ENCODE data around the gene PSMA8. TPM values are rescaled to one million over a fixed set of nuclear protein-coding genes. Genes with fewer than 3 reads are reported as not detected.
A peak's percentile ranks its signal among the peaks of the same experiment; 100 is the strongest.

Gene PSMA8
- total and polyA plus RNA-seq, 2 experiments from 2014 or later = 0.15 TPM; not detected in 1

- Histone ChIP-seq H3K4me1 (ENCODE audit: insufficient read depth) (peaks cover 14% of the 10 kb centered on the region), H3K9me3 (ENCODE audit: low read depth) (no peaks in the 10 kb centered on the region), H2AFZ (peak overlapping the region; percentile 66), H3K9me2 (replicated peaks; ENCODE audit: insufficient read depth) (no peaks in the 10 kb centered on the region), H3K79me2 (peaks cover 36% of the 10 kb centered on the region), H3K36me3 (replicated peaks; ENCODE audit: insufficient read depth, low read depth) (no peaks in the 10 kb centered on the region), H3K27ac (peak overlapping the region; percentile 100), H3K4me3 (peak overlapping the region; percentile 95), H4K20me1 (ENCODE audit: insufficient read depth, poor library complexity, severe bottlenecking) (peaks cover 38% of the 10 kb centered on the region), H3K27me3 (no peaks in the 10 kb centered on the region), H3K4me2 (peak overlapping the region; percentile 77)
- no peak for TF ChIP-seq EZH2 (IDR thresholded peaks at IDR 0.05; ENCODE audit: borderline replicate concordance)
- no peak for TF ChIP-seq EZH2phosphoT487 (IDR thresholded peaks at IDR 0.05; ENCODE audit: low read depth, severe bottlenecking, unreplicated experiment)
- TF ChIP-seq, protein P1, sequence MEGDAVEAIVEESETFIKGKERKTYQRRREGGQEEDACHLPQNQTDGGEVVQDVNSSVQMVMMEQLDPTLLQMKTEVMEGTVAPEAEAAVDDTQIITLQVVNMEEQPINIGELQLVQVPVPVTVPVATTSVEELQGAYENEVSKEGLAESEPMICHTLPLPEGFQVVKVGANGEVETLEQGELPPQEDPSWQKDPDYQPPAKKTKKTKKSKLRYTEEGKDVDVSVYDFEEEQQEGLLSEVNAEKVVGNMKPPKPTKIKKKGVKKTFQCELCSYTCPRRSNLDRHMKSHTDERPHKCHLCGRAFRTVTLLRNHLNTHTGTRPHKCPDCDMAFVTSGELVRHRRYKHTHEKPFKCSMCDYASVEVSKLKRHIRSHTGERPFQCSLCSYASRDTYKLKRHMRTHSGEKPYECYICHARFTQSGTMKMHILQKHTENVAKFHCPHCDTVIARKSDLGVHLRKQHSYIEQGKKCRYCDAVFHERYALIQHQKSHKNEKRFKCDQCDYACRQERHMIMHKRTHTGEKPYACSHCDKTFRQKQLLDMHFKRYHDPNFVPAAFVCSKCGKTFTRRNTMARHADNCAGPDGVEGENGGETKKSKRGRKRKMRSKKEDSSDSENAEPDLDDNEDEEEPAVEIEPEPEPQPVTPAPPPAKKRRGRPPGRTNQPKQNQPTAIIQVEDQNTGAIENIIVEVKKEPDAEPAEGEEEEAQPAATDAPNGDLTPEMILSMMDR (IDR thresholded peaks at IDR 0.05; ENCODE audit: poor library complexity) = no peak
- 3% methylated on average over 29 of the region's 29 CpGs for WGBS (ENCODE audit: low lambda C conversion rate, missing lambda C conversion rate)
- DNase-seq (ENCODE audit: low spot score) = no peak
Observed at GRCh38 chr18:26091047-26091630, 42.5 kb upstream of the PSMA8 start.

DNA sequence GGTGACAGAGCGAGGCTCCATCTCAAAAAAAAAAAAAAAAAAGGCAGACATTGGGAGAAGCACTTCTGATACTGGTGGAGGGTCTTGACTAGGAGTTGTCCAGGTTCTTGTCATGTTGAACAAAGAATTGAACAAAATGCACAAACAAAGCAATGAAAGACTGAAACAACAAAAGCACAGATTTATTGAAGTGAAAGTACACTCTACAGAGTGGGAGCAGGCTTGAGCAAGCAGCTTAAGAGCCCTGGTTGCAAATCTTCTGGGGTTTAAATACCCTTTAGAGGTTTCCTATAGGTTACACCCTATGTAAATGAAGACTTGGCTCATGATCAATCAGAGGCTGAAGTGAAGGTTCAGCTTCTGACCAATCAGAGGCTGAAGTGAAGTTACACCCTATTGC lies 36.8 kb upstream of the PSMA8 start:
- H3K4me2 ChIP-seq = no peak overlapping the region
- DNase-seq (ENCODE audit: low spot score) = no peak
- H3K79me2 ChIP-seq = no peaks in the 10 kb centered on the region
- 100% methylated on average over 1 of the region's 1 CpG for WGBS (ENCODE audit: low lambda C conversion rate, missing lambda C conversion rate)
- no peak overlapping the region for H3K27ac ChIP-seq
- no peak overlapping the region for H2AFZ ChIP-seq
- no peak overlapping the region for H3K4me3 ChIP-seq
- H3K4me1 ChIP-seq (ENCODE audit: insufficient read depth) = no peaks in the 10 kb centered on the region
- no peaks in the 10 kb centered on the region for H3K9me2 ChIP-seq (replicated peaks; ENCODE audit: insufficient read depth)
- no peaks in the 10 kb centered on the region for H3K36me3 ChIP-seq (replicated peaks; ENCODE audit: insufficient read depth, low read depth)
- H3K9me3 ChIP-seq (ENCODE audit: low read depth) = no peaks in the 10 kb centered on the region
- H3K27me3 ChIP-seq = no peaks in the 10 kb centered on the region
- TF ChIP-seq EZH2phosphoT487 (IDR thresholded peaks at IDR 0.05; ENCODE audit: low read depth, severe bottlenecking, unreplicated experiment) (no peak), EZH2 (IDR thresholded peaks at IDR 0.05; ENCODE audit: borderline replicate concordance) (no peak)
- TF ChIP-seq, protein P1 (IDR thresholded peaks at IDR 0.05; ENCODE audit: poor library complexity) = no peak
- no peaks in the 10 kb centered on the region for H4K20me1 ChIP-seq (ENCODE audit: insufficient read depth, poor library complexity, severe bottlenecking)

DNA sequence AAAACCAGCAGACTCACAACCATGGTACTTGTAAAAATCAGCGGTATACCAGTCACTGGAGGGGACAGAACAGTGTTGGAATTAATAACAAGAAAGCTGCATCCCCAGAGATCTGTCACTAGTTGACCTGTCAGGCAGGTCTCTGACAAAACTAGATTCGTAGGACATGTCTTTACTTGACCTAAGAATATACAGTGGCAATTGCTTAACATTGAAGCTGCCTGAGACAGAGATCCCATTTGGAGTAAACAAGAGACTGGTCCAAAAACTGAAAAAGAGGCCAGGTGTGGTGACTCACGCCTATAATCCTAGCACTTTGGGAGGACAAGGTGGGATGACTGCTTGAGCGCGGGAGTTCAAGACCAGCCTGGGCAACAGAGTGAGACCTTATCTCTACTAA lies 36.1 kb upstream of the PSMA8 start:
- Histone ChIP-seq H3K4me3 (no peak overlapping the region), H3K4me1 (ENCODE audit: insufficient read depth) (no peaks in the 10 kb centered on the region), H2AFZ (no peak overlapping the region), H3K27me3 (no peaks in the 10 kb centered on the region), H3K9me3 (ENCODE audit: low read depth) (no peaks in the 10 kb centered on the region), H3K9me2 (replicated peaks; ENCODE audit: insufficient read depth) (no peaks in the 10 kb centered on the region), H3K4me2 (no peak overlapping the region), H3K36me3 (replicated peaks; ENCODE audit: insufficient read depth, low read depth) (no peaks in the 10 kb centered on the region), H3K79me2 (no peaks in the 10 kb centered on the region), H4K20me1 (ENCODE audit: insufficient read depth, poor library complexity, severe bottlenecking) (no peaks in the 10 kb centered on the region), H3K27ac (no peak overlapping the region)
- WGBS (ENCODE audit: low lambda C conversion rate, missing lambda C conversion rate) = 93% methylated on average over 5 of the region's 5 CpGs
- TF ChIP-seq, protein P1 (IDR thresholded peaks at IDR 0.05; ENCODE audit: poor library complexity) = no peak
- no peak for TF ChIP-seq EZH2phosphoT487 (IDR thresholded peaks at IDR 0.05; ENCODE audit: low read depth, severe bottlenecking, unreplicated experiment)
- TF ChIP-seq EZH2 (IDR thresholded peaks at IDR 0.05; ENCODE audit: borderline replicate concordance) = no peak
- no peak for DNase-seq (ENCODE audit: low spot score)

Data from hepatocyte (in vitro differentiated cells).